GM10847 (cell line): Measurements from ENCODE around the gene PMP22.

Source experiments
- POLR2A ChIP-seq: IDR thresholded peaks from 2 replicates; pipeline ENCODE4 v1.6.1; 2011; ENCODE audit not compliant: insufficient read length; ENCODE audit errors: extremely low read depth

Gene PMP22

DNA sequence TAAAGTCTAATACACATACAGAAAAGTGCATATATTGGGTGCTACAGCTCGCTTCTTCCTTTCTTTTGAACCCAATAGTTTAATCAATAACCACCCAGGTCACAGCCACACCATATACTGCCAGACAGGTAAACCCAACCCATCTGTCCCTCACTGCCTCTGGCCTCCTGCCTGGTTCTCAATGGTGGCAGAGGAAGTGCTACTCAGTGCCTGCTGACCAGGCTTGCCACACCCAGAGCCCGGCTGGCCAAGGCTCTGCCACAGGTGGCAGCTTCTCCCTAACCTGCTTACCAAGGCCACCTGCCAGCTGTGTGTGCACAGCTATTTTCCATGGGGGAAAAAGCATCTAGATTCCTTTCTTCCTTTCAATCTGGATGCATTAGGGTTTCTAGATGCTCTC, 584 bp downstream of the PMP22 start:
- no peak for TF ChIP-seq POLR2A

DNA sequence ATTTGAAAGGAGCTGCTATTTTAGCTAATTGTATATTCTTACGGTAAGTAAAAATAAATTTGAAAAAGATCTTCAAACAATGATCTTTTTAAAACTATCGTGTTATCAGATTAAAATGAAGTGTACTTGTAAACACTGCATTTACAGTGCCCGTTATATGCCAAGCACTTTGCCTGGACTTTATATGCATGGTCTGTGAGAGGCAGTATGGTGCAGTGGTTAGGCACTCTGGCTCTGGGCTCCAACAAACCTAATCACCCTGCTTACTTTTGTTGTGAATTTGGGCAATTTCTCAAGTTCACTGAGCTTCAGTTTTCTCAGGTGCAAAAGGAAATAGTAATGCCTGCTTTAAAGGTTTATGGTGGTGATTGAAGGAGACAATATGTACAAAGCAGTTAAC, 1.4 kb downstream of the PMP22 start:
- no peak for TF ChIP-seq POLR2A

DNA sequence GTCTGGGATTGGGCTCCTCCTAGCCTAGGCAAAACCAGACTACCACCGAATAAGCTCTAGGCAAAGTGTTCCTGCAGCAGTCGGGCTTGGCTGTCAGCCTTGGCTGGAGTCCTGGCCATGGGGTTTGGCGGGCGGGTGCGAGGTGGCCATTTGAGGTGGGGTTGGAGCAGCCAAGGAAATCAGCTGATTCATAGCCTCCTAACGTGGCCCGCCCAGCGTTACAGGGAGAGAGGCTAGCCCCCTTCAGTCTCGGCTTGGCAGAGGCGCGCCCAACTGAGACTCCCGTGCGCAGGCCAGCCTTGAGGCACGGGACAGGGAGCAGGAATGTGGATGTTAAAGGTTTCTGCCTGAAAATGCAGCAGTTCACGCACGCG, 1.9 kb downstream of the PMP22 start:
- no peak for TF ChIP-seq POLR2A

DNA sequence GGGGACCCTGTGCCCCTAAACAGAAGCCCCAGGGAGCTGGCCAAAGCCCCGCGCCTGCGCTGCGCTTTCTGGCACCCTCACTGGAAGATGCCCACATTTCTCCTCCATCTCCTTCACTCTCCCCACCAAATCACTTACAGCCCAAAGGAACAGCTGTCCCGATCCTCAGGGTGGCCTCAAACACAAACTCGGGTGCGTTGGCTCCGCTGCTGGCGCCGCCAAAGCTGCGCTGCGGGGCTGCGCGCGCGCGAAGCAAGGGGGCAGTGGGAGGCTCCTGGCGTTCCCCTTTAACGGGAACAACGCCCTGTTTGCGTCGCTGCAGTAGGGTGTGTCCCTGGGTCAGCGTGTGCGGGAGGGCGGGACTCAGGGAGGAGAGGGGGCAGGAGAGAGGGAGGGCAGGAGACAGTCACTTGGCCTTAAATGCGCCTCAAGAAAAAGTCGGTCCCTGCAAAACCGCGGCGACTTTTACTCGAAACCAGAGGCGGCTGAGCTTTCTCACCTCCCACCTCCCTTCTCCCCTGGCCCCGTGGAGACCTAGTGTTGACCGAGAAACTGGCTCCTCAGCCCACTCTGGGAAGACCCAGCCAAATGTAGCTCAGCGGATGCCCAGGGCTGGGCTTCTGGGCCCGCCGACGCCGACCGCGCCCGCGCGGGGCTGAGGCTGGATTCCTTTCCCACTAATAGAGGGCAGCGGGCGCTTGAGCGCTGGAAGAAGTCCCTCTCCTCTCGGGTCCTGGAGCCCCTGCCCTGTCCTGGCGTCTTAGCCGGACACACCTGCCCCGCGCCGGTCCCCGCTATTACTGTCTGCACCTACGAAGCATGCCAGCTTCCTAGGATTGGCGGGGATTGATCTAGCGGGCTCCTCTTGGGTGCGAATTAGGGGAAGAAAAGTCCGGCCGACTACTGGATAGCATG, 2.6 kb downstream of the PMP22 start:
- TF ChIP-seq POLR2A, result no peak

DNA sequence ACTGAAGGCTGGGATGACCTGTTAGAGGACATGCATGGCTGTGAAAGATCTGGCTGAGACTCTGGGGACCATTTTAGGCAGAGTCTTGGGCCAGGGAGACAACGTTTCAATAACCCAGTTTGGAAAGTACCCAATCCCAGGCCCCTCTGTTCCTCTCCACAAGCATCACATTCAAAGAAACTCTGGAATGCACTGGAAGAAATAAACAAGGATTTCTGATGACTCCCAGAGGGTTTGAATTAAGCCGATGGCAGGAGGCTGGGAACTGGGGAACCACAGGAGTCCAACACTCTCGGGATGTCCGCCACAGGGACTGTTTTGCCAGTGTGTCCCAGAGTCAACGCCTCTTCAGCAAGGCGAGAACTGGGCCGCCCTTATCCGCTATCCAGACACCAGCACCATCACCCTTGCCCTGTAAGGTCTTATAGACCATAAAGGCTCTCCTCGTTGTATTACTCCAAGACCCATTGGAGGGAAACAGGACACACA, 3.3 kb downstream of the PMP22 start:
- TF ChIP-seq POLR2A, result no peak

DNA sequence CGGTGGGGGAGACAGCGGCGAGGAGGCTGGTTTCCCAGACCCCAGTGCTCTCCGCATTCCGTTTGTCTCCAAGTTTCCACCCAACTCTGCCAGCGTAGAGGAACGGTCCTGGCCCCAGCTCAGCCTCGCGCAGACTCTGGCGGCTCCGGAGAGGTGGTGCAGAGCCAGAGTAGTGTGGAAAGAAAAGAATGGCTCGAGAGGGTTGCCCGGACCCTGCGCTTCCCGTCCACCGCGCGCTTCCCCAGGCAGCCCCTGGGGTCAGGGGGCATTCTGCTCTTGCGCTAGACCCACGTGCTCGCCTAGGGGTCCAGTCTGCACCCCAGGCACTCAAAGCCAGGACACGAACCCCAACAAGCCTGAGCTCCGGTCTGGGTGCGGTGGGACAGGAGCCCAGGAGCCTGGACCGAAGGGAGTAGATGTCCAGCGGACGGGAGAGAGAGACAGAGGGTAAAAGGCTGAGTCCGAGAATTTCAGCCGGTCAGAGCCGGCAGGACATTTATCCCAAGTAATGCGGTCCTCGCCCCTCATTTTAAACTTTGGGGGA, 3.8 kb downstream of the PMP22 start:
- TF ChIP-seq POLR2A, result no peak

DNA sequence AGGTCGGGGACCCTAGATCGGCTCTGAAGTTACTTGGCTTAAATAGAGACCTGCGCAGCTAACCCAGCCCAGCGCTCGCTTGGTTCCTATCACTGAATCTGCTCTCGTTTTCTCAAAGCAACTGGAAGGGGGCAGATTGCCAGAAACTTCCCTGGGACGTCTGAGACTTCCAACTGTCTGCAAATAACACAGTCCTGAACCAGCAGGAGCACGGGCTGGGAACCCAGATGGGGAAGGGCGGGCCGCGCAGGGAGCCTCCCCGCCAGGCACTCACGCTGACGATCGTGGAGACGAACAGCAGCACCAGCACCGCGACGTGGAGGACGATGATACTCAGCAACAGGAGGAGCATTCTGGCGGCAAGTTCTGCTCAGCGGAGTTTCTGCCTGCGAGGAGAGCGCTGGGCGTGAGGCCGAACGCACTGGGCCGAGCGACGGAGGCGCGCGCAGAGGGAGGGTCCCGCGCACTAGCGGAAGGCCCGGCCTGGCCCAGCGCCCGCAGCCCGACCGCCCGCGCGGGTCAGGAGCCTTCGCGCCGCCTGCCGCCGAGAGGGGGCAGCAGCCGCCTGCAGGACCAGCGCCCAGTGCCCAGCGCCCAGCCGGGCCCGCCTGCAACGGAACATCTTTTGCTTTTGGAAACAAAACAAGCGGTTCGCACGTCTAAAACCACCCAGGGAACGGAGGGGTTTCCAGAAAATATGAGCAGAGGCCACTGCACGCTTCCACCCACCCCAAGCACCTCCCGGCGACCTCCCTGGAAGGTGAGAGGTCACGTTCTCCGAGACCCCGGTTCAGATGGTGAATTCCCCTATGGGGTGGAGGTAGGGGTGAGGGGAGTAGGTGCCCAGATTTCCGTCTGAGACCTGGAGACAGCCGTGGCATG, 4.5 kb downstream of the PMP22 start:
- TF ChIP-seq POLR2A, result no peak

DNA sequence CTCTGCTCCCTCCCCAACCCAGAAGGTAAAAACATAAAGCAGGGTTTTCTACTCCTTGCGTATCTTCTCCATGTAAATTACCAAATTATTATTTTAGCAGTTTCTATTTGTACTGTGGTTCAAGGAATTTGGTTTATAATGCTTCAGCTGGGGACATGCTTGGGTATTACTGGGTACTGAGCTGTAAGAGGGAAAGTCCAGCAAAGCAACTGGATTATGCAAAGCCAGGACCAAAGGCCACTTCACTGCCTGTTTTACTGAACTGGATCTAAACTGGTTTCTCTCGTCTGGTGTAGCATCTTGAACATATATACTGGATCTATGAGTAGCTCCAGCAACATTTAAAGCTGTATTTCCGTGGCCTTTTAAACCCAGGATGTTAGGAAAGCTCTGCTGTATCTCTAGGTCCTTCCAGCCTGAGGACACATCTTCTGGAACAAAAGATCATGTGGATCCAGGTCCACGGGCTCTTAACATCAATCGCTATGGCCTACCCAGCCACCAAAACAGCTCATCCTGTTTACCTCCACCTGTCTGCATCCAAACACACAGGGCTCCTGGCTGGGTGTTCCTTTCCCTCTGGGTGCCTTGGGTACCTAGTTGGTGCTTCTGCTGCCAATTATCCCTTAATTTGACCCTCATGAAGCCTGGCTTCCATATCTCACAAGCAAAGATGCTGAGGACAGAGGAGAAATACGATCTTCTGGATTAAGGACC, 7.2 kb downstream of the PMP22 start:
- TF ChIP-seq POLR2A, result no peak

DNA sequence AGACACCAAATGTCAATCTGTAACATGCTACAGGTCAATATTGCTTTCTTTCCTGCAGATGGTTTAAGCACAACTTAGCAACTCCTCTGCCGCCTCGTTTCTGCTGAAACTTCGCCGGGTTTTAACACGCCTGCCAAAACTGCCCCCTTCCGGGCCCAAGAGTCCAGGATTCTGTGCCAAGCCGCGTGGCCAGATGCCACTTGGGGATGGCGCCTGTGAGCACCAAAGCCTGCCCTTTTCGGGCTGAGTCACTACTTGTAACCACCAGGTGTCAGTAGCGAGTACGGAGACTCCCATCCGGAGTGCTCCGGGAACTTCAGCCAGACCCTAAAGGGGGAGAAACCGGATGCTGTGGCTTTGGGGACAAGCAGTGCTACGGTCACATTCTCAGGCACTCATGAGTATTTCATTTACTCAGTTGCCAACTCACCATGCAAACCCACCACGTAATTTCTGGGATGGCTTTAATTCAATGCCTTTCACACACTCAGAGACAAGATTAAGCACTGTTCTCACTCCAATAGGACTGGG, 7.8 kb downstream of the PMP22 start:
- no peak for TF ChIP-seq POLR2A

DNA sequence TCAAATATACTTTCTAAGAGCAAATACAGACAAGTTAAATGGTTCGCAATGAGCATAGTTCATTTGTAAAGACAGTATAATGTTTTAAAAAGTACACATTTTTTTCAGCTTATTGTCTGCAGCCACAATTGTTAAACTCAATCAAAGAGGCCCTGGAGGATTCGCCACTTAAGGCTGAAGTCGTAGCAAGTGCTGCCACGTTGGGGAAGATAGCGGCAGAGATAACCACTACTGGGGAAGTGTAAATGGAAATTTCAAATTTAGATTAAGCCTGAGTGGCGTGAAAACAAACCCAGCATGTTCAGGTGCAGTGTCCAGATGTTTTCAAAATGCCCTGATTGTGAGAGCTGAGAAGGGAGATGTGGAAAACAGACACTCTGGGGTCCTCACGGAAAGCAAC, 8.4 kb downstream of the PMP22 start:
- TF ChIP-seq POLR2A, result no peak

DNA sequence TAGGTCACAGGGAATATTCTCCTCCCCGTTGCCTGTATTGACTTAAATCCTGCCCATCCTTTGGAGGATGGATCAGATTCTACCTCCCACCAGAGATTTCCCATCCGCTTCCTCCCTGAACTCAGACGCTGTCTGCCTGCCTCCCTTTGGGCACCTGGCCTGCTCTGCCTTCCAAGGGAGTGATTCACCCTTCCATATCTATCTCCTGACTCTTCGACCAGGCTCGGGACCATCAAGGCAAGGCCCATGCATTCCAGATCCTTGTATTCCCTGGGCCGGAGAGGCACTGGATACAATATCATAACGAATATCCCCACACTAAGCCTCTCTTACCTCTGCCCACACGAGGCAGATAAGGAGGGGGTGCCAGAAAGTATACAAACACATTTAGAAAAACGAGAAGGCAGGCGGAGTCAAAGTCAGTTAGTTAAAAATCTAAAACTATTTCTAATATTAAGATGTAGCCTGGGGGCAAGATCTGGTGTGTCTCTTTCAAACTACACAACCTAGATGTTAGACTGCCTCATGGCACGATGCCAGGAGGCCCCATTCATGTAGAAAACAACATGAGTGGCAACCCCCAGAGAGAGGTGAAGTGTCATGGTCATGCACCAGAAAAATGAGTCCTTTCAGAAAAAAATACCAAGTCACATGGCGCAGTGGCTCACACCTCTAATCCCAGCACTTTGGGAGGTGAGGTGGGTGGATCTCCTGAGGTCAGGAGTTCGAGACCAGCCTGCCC, 9.2 kb downstream of the PMP22 start:
- TF ChIP-seq POLR2A, result no peak

DNA sequence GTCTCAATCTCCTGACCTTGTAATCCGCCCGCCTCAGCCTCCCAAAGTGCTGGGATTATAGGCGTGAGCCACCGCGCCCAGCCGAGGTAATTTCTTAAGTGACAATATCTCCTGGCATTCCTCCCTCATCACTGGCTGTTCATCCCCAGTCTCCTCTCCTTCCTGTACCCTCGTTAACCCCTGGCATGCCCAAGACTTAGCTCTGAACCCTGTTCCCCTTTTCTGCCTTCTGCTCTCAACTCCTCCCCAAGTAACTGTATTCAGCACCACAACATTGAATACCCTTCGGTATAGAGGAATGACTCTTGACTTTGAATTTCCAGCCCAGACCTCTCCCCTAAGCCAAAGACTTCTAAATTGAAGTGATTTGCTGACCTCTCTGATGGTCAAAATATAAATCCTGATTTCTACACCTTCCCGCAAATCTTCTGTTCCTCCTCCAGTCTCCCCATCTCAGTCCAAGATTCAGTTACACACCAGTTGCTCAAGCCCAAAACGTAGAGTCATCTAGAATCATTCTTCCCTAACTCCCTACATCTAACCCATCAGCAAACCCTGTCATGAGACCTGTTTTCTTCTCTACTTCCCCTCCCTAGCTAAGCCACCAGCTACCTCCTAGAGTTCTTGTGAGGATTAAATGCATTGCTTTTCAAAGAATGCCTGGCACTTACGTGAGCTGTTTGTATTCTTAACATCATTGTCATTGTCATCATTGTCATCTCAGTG, 14.8 kb downstream of the PMP22 start:
- no peak for TF ChIP-seq POLR2A

DNA sequence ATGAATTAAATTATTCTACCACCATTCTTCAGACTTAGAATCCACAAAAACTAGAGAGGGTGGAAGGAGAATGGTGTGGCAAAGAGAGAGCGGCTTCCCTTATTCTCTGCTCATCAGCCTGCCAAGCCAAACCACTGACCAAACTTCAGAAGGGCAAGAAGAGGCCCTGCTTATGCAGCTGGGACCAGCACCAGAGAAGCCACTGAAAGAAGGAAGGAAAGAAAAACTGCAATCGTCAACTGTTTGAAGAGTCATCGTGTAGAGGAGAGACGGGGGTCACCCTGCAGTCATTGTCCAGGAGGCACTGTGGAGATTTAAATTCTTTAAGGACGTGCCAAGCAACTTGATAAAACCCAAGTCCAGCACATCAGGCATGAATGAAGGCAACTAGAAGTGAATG, 15.6 kb downstream of the PMP22 start:
- no peak for TF ChIP-seq POLR2A
